HG03432 (cell line): ENCODE data around the gene MPRIP.

ENCODE experiments used
- ATAC-seq: cut with Tn5 transposase; IDR thresholded peaks from one replicate; pipeline ENCODE4 v1.9.1; 2021; ENCODE audit warnings: mild to moderate bottlenecking, moderate library complexity; ENCODE audit not compliant: unreplicated experiment

The MPRIP gene

DNA sequence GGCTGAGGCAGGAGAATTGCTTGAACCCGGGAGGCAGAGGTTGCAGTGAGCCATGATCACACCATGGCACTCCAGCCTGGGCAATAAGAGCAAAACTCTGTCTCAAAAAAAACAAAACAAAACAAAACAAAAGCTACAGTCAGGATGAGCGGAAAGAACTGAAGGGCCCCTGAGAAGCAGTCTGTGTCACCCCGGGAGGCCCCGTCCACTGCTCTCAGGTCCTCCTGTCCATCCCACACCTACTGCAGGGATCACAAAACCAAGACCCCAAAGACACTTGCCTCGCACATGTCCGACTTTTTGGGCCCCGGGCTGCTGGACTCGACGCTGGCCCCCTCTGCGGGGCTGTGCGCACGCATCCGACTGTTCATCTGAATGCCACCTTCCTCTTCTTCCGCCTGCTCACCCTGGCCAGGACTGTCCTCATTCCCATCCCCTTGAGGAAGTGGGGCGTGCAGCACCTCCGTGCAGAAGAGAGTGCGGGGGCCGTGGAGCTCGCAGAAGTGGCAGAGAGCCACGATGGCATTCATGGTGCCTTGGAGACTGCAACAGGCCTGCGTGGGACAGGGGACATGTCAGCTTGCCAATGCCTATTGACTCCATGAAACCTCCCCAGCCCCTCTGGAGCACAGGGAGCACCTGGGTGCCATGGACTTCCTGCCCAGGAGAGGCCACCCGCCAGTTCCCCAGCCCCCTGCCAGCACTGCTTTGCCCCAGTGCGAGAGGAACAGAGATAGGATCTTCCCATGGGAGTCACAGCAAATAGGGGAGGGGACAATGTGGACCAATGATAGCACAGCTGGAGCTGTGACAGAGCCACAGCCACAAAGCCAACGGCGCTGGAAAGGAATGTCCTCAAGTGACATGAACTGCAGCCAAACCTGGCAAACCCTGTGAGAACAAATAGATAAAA is 185.6 kb downstream of the MPRIP start:
- ATAC-seq, result no peak

DNA sequence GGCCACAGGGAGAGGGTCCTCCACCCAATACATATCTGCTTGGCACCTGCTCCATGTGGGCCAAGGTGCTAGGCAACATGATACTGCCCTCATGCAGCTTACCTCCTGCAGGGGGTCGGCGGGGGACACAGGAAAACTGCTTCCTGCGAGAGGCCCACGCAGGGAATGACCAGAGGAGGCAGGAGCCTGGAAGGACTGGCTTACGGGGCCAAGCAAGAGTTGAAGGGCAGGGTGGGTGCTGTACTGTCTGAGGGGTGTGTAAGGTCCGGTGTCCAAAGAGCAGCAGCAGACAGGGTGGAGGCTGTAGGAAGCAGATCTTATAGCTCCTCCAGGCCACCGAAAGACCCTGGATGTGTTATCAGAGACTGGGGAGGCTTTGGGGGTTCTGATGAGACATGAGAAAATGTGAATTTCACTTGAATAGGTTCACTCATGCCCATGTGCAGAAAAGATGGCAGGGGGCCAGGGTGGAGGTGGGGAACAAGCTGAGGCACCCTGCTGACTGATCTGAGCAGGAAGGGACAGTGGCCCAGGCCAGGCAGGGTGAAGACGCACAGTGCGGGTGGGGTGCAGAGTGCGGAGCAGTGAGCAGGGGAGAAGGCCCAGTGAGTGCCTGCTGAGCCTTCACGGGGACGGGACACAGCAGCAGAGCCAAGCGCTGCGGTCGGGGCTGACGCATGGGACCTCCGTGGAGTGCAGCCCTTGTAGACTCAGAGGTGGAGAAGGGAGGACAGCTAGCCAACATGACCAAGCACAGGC is 186.4 kb downstream of the MPRIP start:
- no peak for ATAC-seq

DNA sequence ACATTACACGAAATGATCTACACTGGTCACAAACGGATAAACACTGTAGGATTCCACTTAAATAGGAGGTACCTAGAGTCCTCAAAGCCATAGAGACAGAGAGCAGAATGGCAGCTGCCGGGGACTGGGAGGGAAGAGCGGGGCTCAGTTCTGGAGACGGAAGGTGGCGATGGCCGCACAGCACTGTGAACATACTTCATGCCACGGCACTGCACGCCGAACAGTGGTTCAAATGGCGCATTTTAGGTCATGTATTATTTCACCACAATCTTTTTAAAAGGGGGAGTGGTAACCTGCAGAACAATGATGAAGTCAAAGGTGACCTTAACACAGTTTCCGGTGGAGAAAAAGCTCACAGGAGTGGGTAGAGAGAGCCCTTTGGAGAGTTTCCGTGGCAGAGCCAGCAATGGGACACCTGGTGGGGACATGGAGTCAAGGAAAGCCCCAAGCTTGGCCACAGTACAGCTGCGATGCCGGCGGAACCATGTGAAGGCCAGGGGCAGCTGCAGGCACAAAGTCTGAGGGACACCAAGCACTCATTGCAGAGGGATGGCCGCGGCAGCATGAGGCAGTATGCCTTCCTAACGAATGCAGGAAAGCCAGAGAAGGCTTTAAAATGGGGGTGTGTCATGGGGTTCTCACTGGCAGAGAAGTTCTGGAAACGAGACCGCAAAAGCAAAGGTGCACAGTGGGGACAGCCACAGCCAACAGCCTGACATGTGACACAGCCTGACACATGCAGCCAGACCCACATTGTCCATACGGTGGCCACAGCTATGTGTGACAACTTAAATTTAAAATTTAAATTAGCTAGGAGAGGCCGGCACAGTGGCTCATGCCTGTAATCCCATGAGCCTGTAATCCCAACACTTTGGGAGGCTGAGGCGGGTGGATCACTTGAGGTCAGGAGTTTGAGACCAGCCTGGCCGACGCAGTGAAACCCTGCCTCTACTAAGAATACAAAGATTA is 187.4 kb downstream of the MPRIP start:
- ATAC-seq, result no peak

GRCh38 chr17:17231621-17232302 is 189.5 kb downstream of the MPRIP start:
- no peak for ATAC-seq

DNA sequence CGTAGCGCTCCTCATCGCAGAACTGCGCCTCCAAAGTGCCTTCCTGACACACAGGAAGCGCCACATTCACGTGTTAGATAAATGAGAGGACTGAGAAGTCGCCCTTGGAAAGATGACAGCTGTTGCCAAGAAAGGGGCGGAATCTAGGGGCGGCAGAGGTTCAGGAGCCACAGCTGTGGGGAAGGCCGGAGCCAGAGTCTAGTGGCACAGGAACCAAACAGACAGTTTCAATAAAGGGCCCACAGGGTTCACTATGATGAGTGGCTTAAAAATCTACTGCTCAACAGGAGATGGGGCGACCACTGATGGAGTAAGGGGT is 190.0 kb downstream of the MPRIP start:
- ATAC-seq, result no peak

- ATAC-seq, result no peak
Measured at GRCh38 chr17:17235212-17236174, 193.2 kb downstream of the MPRIP start.

DNA sequence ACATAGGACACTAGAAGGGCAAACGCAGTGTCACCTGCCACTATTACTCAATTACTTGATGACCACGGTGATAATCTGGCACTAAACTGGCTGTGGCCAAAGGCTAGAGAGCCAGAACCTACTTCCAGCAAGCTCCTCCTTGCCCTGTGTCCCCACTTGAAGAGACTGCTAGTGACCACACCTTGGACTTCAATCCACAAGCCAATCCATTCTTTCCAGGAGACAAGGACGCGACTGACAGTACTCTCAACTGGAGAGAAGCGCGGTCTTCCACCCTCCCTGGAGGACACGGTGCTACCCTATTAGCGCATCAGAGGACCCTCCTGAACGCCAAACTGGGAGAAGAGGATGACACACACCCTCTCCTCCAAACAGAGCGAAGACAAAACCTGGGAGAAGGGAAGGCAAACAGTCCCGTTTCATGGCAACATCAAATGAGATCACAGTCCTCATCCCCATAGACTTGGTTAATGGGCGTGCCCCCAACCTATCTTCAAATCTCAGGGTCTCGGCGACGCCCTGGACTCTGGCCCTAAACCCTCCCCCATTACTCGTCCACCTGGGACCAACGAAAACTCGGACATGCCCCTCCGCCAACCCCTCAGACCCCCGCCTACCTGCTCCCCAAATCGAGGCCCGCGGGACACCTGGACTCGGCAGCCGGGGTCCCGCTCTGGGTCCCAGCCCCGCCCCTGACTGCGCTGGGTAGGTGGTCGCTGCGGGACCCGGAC is 194.2 kb downstream of the MPRIP start:
- peak; percentile 13 for ATAC-seq

DNA sequence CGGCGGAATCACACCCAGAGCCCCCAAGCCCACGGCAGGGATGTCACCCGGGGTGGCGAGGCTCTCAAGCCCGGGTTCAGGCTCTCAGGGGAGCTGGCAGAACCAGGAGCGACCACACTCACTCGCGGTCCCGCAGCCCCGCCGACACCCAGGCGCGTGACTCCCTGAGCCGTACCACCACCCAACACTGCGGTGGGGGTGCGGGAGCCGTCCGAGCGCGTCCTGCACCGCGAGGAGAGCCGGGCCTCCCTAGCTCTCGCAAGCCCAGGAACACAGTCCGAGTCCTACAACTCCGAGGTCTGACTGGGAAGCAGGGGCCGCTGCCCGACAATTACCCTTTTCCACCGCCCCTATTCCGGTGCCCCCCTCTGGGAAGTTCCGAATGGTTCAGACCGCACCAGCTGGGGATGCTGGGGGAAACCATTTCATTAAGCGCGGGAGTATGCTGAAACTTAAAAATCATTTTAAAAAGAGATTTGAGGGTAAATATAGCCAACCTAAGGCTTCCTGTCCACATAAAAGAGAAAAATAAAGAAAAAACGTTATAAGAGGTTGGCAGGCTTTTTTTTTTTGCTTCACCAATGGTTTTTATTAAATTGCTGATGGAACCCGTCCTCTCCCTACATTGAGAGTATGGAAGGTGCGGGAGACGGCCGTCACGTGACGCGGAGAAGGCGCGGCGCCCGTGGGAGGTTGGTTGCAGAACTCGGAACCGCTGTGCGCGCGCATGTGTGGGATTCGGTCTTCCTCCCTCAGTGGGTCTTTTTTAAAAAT is 195.0 kb downstream of the MPRIP start, which contains the start of gene FLCN:
FLCN (minus strand) TSS at position 143 of the 774 bp plus-strand sequence. CDS start 9,031 bp downstream, outside the sequence.
- ATAC-seq, result peak; percentile 87

DNA sequence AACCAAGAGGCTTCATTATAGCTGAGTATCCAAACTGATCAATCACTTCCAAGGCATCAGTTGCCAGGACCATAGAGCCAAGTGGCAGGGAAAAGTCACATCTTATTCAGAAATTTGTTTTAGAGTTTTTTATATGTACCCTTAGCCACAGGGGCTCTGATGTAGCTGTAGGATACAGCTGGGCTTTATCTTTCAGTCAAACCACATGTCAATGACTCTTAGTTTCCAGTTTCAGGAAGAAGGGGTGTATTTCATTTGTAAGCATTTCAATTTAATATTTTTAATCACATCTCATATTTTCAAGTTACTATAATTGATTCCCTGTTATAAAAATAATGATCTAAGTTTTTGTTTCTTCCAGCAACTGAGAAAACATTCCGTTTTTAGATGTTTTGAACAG is 197.6 kb downstream of the MPRIP start:
- no peak for ATAC-seq

- no peak for ATAC-seq
Measured at GRCh38 chr17:17241656-17242055, 199.4 kb downstream of the MPRIP start.

GRCh38 chr17:17242246-17242645 is 200.0 kb downstream of the MPRIP start:
- ATAC-seq, result no peak
